ENCODE results near the gene PPP1CC. TPM values are rescaled to one million over a fixed set of nuclear protein-coding genes. Genes with fewer than 3 reads are reported as not detected.

PPP1CC gene
- total RNA-seq, 2 experiments from 2014 or later, result 146 to 264 TPM

DNA sequence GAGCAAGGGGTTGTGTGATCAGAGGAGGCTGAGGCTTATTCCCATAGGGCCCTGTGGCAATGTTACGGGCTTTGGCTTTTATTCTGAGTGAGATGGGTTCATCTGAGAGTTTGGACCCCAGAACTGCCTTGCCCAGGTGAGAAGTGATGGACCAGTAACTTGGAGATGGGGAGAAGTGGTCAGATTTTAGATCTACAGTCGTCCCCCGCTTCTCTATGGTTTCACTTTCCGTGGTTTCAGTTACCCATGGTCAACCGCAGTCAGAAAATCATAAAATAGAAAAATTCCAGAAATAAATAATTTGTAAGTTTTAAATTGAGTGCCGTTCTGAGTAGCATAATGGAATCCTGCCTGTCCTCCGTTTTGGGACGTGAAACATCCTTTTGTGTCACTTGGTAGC is 40.2 kb upstream of the PPP1CC start:
- H3K4me3 ChIP-seq (ENCODE audit: low read depth, low read length, poor library complexity, severe bottlenecking), result peak overlapping the region; percentile 36
- no peaks in the 10 kb centered on the region for H3K79me2 ChIP-seq (ENCODE audit: insufficient read depth, low read depth, low read length)
- no peaks in the 10 kb centered on the region for H4K20me1 ChIP-seq (ENCODE audit: insufficient read depth, low read length)
- TF ChIP-seq, protein P1, sequence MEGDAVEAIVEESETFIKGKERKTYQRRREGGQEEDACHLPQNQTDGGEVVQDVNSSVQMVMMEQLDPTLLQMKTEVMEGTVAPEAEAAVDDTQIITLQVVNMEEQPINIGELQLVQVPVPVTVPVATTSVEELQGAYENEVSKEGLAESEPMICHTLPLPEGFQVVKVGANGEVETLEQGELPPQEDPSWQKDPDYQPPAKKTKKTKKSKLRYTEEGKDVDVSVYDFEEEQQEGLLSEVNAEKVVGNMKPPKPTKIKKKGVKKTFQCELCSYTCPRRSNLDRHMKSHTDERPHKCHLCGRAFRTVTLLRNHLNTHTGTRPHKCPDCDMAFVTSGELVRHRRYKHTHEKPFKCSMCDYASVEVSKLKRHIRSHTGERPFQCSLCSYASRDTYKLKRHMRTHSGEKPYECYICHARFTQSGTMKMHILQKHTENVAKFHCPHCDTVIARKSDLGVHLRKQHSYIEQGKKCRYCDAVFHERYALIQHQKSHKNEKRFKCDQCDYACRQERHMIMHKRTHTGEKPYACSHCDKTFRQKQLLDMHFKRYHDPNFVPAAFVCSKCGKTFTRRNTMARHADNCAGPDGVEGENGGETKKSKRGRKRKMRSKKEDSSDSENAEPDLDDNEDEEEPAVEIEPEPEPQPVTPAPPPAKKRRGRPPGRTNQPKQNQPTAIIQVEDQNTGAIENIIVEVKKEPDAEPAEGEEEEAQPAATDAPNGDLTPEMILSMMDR (conservative IDR thresholded peaks at IDR 0.05; ENCODE audit: low read length), result no peak
- no peak for TF ChIP-seq EZH2phosphoT487 (IDR thresholded peaks at IDR 0.05; ENCODE audit: borderline replicate concordance, low read depth, low read length)
- H2AFZ ChIP-seq (ENCODE audit: low read length), result peak overlapping the region; percentile 67
- H3K9me3 ChIP-seq (ENCODE audit: low read length), result no peaks in the 10 kb centered on the region
- ChIA-PET POLR2A (no interaction called here), CTCF (ENCODE audit: unreplicated experiment) (no interaction called here)
- peaks cover 68% of the 10 kb centered on the region for H3K4me1 ChIP-seq (ENCODE audit: insufficient read depth, low read length, poor library complexity, severe bottlenecking)
- no peaks in the 10 kb centered on the region for H3K9me2 ChIP-seq (ENCODE audit: insufficient read depth, low read length)
- intact Hi-C loops (cut with micrococcal nuclease; ENCODE audit: unreplicated experiment), result no loop called here
- no peak overlapping the region for H3K27ac ChIP-seq (ENCODE audit: low read depth, low read length, poor library complexity, severe bottlenecking)
- no TSS peak for BruUV-seq (replicated peaks)
- H3K36me3 ChIP-seq (ENCODE audit: insufficient read depth, low read length), result no peaks in the 10 kb centered on the region
- DNase-seq (ENCODE audit: low spot score), result no peak
- peak overlapping the region; percentile 48 for H3K4me2 ChIP-seq (ENCODE audit: low read length)

DNA sequence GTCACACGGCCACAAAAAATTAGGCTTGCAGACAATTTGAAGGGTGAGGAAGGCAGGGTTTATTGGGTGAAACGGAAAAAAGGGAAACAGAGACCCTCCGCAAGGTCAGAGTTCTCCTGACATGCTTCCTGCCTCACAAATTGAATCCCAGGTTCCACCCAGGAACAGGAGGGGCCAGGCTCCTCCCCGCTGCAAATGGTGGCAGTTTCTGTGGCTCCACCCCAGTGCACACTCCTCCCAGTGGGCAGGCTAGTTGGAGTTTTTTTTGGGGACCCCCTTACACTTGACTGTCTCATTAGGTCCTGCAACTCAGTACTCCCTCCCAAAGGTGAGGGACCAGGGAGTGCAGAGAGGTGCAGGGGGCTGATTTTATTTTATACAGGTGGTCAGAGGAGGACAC is 39.4 kb upstream of the PPP1CC start:
- BruUV-seq (replicated peaks), result no TSS peak
- Histone ChIP-seq H3K9me3 (ENCODE audit: low read length) (no peaks in the 10 kb centered on the region), H3K79me2 (ENCODE audit: insufficient read depth, low read depth, low read length) (no peaks in the 10 kb centered on the region), H3K4me1 (ENCODE audit: insufficient read depth, low read length, poor library complexity, severe bottlenecking) (peaks cover 76% of the 10 kb centered on the region), H3K9me2 (ENCODE audit: insufficient read depth, low read length) (no peaks in the 10 kb centered on the region), H3K27ac (ENCODE audit: low read depth, low read length, poor library complexity, severe bottlenecking) (no peak overlapping the region), H3K4me2 (ENCODE audit: low read length) (peak overlapping the region; percentile 48), H4K20me1 (ENCODE audit: insufficient read depth, low read length) (no peaks in the 10 kb centered on the region), H3K36me3 (ENCODE audit: insufficient read depth, low read length) (no peaks in the 10 kb centered on the region), H2AFZ (ENCODE audit: low read length) (peak overlapping the region; percentile 67), H3K4me3 (ENCODE audit: low read depth, low read length, poor library complexity, severe bottlenecking) (no peak overlapping the region)
- TF ChIP-seq, protein P1 (conservative IDR thresholded peaks at IDR 0.05; ENCODE audit: low read length), result no peak
- TF ChIP-seq EZH2phosphoT487 (IDR thresholded peaks at IDR 0.05; ENCODE audit: borderline replicate concordance, low read depth, low read length), result no peak
- intact Hi-C loops (cut with micrococcal nuclease; ENCODE audit: unreplicated experiment), result no loop called here
- POLR2A ChIA-PET, result no interaction called here
- CTCF ChIA-PET (ENCODE audit: unreplicated experiment), result no interaction called here
- no peak for DNase-seq (ENCODE audit: low spot score)

DNA sequence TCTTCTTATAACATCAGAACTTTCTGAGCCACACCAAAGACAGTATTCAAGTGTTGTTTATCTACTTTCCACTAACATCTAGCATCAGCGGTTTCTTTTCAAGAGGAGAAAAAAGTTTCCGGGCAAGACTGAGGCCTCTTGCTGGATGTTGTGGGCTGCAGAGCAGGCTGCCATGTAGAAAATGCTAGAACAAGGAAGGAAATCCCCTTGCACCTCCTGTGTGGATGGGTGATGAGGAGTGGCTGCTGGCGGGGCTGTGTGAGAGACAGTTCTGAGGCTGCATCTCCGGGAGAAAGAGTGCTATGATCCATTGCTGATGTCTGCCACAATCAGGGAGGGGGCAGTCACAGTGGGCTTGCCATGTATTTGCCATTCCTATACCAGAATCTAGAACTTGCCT is 37.8 kb upstream of the PPP1CC start:
- DNase-seq (ENCODE audit: low spot score), result peak; percentile 51
- H2AFZ ChIP-seq (ENCODE audit: low read length), result peak overlapping the region; percentile 82; the same call in 1 of the 2 replicates
- H3K4me3 ChIP-seq (ENCODE audit: low read depth, low read length, poor library complexity, severe bottlenecking), result no peak overlapping the region
- no peaks in the 10 kb centered on the region for H4K20me1 ChIP-seq (ENCODE audit: insufficient read depth, low read length)
- intact Hi-C loops (cut with micrococcal nuclease; ENCODE audit: unreplicated experiment), result no loop called here
- H3K36me3 ChIP-seq (ENCODE audit: insufficient read depth, low read length), result no peaks in the 10 kb centered on the region
- no peaks in the 10 kb centered on the region for H3K9me2 ChIP-seq (ENCODE audit: insufficient read depth, low read length)
- H3K4me2 ChIP-seq (ENCODE audit: low read length), result peak overlapping the region; percentile 53
- BruUV-seq (replicated peaks), result no TSS peak
- peaks cover 92% of the 10 kb centered on the region for H3K4me1 ChIP-seq (ENCODE audit: insufficient read depth, low read length, poor library complexity, severe bottlenecking)
- H3K27ac ChIP-seq (ENCODE audit: low read depth, low read length, poor library complexity, severe bottlenecking), result peak overlapping the region; percentile 90
- TF ChIP-seq, protein P1 (conservative IDR thresholded peaks at IDR 0.05; ENCODE audit: low read length), result no peak
- no peak for TF ChIP-seq EZH2phosphoT487 (IDR thresholded peaks at IDR 0.05; ENCODE audit: borderline replicate concordance, low read depth, low read length)
- no peaks in the 10 kb centered on the region for H3K79me2 ChIP-seq (ENCODE audit: insufficient read depth, low read depth, low read length)
- ChIA-PET POLR2A (no interaction called here), CTCF (ENCODE audit: unreplicated experiment) (no interaction called here)
- no peaks in the 10 kb centered on the region for H3K9me3 ChIP-seq (ENCODE audit: low read length)

Data from OCI-LY7 (cell line).